ENCODE measurements around the gene ARHGAP4.

DNA sequence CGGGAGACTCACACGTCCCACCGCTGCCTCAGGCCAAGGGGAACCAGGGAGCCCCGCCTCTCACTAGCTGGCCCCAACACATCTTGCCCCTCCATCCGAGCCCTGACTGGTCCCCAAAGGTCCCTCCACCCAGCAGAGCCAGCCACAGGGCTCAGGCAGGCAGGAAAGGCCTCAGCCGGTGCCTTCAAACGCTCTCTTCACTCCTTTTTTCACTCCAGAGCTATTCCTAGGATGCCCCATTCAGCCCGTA, 1.5 kb upstream of the ARHGAP4 start:
- no peak for TF ChIP-seq CTCF (IDR thresholded peaks at IDR 0.05; ENCODE audit: poor library complexity)
- no peak for TF ChIP-seq EZH2phosphoT487 (IDR thresholded peaks at IDR 0.05; ENCODE audit: low read depth, severe bottlenecking, unreplicated experiment)
